Renal pelvis (tissue), 4 donors: ENCODE data around the gene GH1. TPM values are rescaled to one million over a fixed set of nuclear protein-coding genes. Genes with fewer than 3 reads are reported as not detected.
"Not testable (repeated sequence)": the region's sequence is repeated elsewhere in the genome, so short reads cannot be mapped to it uniquely, and the experiment has no call there.

Experiments used
- DNase-seq: peaks from one replicate; pipeline ENCODE4 v3.0.0-alpha.2; 2013
- polyA plus RNA-seq, 3 donors: library from polyadenylated mRNA; unstranded; fragments of 120-200 nt; gene quantifications; one replicate each; pipeline ENCODE4 v1.2.1, GENCODE V29; 2013; ENCODE audit not compliant: insufficient read length in 3 of 3

The GH1 gene
- polyA plus RNA-seq, 3 donors = 0.16 TPM; not detected in 2

DNA sequence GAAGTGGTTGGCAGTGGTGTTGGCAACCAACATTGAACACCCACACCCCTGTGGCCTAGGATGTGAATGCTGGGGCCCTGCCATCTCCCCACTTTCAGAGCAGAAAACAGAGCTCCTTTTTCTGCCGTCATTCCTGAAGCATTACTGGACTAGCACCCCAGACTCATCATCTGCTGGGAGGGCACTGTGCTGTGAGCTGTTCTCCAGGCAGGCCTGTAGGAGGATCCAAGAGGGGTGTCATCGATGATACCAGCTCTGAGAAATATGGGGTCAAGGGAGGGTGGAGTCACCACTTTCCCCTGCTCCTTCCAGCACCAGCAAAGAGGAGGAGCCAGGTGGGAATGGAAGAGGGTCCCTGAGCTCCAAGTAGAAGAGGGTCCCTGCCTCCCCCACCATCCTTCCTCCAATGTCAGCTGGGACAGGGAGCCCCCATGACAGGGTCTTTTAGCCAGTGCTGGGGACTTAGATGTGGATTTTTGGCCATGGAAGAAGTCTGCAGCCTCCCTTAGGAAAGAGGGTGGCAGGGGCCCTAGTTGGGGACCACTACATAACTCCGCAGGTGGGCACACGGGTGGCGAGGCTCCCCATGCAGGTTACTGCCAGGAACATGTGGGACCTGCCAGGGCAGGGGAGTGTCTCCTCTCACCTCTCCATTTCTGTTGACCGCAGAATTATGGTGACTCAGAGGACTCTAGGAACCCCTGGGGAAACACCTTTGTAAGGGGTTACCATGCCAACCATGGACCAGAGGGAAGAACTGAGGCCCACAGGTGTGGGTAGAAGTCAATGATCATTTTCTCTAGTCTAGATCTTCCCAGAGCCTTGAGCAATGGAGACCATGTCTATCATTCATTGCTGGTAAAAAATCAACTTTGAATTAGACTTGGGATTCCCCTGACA lies 19.5 kb downstream of the GH1 start:
- not testable (repeated sequence) for DNase-seq

DNA sequence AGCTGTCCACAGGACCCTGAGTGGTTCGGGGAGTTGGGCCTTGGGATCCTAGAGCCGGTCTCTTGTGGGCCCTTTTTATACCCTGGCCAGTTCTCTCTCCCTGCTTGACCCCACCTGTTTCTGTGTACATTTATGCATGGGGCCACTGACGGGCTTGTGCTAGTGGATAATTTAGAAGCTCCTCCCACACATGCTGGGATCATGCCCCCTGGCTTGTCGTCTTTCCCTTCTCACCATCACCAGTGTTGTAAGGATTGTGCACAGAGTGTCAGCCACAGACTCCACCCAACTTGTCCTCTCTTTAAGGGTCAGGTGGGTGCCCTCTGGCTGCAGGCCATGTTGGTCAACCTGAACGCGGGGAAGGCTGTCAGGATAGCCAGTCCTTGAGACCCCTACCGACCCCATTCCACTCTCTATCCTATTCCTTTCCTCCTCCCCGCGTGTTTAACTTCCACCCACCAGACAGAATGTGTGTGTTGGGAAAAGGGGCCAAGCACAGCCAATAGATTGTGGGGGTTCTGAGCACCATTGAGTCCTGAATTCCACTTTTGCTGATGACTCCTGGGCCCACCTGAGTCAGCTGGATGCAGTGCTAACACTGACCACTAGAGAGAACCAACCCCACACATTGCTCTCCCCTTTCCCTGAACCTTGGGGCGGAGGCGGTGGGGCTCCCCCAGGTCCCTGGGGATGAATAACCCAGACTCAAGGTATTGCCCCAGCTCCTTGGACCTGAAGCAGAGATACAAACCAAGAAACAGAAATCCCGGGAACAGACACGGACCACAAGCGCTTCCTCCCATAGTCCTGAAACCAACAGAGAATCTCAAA lies 21.9 kb downstream of the GH1 start, which contains the start of gene CSH1:
Gene CSH1 (minus strand): TSS at position 51 of the 831 bp plus-strand sequence. CDS start 63 bp downstream, outside the sequence.
- DNase-seq = not testable (repeated sequence)

DNA sequence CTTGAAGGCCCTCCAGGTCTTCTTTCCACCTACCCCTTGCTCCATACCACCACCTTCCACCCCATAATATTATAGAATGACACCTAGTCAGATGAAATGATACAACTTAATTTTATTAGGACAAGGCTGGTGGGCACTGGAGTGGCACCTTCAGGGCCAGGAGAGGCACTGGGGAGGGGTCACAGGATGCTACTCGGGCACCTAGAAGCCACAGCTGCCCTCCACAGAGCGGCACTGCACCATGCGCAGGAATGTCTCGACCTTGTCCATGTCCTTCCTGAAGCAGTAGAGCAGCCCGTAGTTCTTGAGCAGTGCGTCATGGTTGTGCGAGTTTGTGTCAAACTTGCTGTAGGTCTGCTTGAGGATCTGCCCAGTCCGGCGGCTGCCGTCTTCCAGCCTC lies 23.8 kb downstream of the GH1 start:
- not testable (repeated sequence) for DNase-seq

DNA sequence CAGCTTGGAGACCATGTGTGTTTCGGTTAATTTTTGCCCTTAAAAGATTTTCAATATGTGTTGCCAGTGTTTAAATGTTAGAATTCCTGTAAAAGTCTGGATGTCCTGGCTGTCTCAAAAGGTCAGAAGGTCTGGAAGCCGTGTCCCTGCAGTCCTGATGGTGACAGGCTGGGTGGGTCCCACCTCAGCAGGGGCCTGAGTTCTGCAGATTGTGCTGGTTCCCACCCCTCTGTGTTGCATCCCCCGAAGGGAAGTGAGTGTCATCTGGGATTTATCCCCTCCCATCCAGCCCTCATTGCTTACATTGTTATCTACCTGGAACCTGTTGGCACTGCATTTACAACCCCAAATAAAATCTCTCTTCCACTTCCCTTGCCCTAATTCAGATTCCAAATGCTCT lies 24.6 kb downstream of the GH1 start:
- not testable (repeated sequence) for DNase-seq

DNA sequence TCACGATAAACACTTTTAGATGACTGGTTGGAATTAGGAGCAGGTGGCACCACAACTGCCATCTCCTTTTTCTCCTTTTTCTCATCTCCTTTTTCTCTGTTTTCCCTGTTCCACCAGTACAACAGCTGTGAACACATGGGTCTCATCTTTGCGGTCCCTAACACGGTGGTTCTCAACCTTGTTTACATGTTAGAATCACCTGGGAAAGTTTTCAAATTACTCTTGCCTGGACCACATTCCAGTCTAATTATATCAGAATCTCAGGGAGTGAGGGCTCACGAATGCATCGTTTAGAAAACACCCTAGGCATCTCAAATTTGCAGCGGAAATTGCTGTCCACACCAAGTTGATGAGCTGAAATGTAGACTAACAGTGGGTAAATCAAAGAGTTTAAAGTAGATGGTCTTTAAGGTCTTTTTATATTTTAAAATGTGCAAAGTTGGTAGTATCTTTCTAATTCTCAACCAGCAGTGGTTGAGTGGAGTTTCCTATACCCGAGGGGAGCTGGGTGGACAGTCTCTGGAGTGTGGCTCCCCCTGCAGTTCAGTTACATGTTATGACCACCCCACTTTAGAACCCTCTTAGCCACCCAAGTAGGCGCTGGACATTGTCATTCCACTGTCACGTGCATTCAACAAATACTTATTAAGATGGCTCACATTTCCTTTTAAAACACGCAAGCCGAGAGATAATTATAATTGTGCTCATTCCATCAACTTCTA lies 26.2 kb downstream of the GH1 start:
- DNase-seq = not testable (repeated sequence)

DNA sequence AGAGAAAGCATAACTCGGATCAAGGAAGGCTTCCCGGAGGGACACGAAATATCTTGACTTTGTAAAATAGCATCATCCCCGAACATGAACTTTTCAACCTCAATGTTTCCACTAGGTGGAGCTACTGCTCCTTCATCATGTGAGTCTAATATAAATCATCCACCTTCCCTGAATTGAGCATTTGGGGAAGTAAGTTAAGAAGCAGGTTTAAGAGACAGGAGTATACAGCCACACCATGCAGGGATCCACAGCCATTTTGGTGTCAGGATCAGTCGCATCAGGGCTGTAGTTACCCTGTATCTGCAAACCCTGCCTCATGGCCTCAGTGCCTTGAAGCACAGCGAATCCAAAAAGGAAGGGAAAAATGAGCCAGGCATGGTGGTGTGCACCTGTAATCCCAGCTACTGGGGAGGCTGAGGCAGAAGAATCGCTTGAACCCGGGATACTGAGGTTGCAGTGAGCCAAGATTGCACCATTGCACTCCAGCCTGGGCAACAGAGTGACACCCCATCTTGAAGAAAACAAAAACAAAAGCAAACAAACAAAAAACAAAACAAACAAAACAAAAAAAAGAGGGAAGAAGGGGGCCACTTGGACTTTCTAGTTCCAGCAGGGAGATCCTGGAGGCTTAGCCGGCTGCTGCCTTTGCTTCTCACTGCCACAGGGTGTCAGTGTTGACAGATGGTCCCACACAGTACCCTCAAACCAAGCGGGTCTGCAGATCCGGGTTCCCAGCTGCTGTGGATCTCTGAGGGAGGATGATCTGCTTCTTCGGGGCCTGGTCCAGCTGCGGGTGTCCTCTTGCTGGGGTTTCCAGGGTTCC lies 29.4 kb downstream of the GH1 start:
- DNase-seq = not testable (repeated sequence)

DNA sequence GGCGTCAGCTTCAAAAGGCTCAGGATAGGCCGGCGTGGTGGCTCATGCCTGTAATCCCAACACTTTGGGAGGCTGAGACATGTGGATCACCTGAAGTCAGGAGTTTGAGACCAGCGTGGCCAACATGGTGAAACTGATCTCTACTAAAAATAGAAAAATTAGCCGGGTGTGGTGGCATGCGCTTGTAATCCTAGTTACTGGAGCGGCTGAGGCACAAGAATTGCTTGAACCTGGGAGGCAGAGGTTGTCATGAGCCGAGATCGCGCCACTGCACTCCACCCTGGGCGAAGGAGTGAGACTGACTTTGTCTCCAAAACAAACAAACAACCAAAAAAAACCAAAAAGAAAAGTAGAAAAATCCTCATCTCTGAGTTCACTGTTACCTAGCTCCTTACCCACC lies 33.5 kb downstream of the GH1 start:
- not testable (repeated sequence) for DNase-seq

DNA sequence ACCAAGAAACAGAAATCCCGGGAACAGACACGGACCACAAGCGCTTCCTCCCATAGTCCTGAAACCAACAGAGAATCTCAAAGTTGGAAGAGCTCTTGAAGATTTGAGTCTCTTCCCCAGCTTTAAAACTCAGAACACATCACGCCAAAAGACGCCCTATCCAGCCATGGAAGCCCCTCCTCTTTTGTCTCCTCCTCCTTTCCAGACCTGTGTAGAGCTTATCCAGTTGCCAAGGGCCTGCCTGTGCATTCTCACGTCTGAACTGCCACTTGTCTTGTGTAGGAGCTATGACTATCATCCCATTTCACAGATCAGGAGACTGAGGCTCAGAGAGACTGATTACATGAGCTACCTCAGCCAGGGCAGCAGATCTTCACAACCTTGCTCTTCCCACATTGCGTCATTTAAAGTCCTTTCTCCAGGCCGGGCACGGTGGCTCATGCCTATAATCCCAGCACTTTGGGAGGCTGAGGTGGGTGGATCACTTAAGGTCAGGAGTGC lies 36.0 kb downstream of the GH1 start:
- DNase-seq = not testable (repeated sequence)

DNA sequence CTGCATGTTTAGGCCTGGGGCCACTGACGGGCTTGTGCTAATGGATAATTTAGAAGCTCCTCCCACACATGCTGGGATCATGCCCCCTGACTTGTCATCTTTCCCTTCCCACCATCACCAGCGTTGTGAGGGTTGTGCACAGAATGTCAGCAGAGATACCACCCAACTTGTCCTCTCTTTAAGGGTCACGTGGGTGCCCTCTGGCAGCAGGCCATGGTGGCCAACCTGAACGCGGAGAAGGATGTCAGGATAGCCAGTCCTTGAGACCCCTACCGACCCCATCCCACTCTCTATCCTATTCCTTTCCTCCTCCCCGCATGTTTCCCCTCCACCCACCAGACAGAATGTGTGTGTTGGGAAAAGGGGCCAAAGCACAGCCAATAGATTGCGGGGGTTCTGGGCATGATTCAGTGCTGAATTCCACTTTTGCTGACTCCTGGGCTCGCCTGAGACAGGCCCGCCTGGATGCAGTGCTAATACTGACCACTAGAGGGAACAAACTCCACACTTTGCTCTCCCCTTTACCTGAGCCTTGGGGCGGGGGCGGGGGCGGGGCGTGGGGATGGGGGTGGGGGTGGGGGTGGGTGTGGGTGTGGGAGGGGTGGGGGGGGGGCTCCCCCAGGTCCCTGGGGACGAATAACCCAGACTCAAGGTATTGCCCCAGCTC lies 36.6 kb downstream of the GH1 start, which contains the start of gene GH2:
Gene GH2 (minus strand): TSS at position 10 of the 667 bp plus-strand sequence. CDS start 143 bp downstream, outside the sequence.
- peak; percentile 21 for DNase-seq

DNA sequence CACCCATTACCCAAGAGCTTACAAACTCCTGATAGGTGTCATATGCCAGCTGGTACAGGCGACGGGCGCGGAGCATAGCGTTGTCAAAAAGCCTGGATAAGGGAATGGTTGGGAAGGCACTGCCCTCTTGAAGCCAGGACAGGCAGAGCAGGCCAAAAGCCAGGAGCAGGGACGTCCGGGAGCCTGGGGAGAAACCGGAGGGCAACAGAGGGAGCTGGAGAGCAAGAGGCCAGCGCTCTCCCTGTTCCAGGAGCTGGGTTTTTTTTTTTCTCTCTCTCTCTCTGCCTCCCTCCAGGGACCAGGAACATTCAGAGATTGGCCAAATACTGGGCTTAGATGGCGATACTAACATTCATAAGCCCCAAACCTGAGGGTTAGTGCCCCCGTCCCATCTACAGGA lies 37.3 kb downstream of the GH1 start:
- not testable (repeated sequence) for DNase-seq

DNA sequence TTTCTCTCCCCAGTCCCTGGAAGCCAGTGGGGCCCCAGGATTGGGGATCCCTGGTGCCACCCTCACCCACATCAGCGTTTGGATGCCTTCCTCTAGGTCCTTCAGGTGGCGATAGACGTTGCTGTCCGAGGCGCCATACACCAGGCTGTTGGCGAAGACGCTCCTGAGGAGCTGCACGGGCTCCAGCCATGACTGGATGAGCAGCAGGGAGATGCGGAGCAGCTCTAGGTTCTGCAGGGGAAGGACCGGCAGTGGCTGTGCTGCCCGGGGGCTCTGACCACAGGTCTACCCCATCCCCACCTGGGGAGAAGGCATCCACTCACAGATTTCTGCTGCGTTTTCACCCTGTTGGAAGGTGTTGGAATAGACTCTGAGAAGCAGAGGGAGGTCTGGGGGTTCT lies 37.9 kb downstream of the GH1 start:
- DNase-seq = no peak

DNA sequence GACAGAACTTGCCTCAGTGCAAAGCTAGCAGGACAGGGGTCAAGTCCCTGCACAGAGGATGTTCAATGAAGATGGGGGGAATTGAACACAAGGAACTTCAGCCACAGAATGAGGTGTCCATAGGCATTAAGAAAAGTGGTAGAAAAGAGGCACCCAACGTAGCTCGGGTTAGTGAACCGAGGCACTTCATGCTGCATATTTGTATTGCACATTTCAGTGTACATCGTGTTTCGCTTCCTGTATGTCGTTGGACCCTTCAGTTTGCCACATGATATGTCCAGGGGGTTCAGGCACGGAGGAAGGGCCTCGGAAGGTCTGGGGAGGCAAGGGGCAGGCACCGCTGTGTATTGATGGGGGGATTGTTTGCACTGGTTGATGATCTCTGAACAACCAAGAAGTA lies 40.2 kb downstream of the GH1 start:
- not testable (repeated sequence) for DNase-seq

DNA sequence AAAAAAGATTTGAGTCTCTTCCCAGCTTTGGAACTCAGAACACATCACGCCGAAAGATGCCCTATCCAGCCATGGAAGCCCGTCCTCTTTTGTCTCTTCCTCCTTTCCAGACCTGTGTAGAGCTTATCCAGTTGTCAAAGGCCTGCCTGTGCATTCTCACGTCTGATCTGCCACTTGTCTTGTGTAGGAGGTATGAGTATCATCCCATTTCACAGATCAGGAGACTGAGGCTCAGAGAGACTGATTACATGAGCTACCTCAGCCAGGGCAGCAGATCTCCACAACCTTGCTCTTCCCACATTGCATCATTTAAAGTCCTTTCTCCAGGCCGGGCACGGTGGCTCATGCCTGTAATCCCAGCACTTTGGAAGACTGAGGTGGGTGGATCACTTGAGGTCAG lies 43.9 kb downstream of the GH1 start:
- not testable (repeated sequence) for DNase-seq

DNA sequence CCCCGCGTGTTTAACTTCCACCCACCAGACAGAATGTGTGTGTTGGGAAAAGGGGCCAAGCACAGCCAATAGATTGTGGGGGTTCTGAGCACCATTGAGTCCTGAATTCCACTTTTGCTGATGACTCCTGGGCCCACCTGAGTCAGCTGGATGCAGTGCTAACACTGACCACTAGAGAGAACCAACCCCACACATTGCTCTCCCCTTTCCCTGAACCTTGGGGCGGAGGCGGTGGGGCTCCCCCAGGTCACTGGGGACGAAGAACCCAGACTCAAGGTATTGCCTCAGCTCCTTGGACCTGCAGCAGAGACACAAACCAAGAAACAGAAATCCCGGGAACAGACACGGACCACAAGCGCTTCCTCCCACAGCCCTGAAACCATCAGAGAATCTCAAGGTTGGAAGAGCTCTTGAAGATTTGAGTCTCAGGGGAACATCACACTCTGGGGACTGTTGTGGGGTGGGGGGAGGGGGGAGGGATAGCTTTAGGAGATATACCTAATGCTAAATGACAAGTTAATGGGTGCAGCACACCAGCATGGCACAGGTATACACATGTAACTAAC lies 44.5 kb downstream of the GH1 start:
- not testable (repeated sequence) for DNase-seq

DNA sequence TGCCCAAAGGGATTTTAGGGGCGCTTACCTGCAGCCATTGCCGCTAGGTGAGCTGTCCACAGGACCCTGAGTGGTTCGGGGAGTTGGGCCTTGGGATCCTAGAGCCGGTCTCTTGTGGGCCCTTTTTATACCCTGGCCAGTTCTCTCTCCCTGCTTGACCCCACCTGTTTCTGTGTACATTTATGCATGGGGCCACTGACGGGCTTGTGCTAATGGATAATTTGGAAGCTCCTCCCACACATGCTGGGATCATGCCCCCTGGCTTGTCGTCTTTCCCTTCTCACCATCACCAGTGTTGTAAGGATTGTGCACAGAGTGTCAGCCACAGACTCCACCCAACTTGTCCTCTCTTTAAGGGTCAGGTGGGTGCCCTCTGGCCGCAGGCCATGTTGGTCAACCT lies 45.1 kb downstream of the GH1 start, which contains the start of gene CSH2:
Gene CSH2 (minus strand): TSS at position 101 of the 400 bp plus-strand sequence. CDS start 63 bp downstream, at position 38.
- DNase-seq = not testable (repeated sequence)

DNA sequence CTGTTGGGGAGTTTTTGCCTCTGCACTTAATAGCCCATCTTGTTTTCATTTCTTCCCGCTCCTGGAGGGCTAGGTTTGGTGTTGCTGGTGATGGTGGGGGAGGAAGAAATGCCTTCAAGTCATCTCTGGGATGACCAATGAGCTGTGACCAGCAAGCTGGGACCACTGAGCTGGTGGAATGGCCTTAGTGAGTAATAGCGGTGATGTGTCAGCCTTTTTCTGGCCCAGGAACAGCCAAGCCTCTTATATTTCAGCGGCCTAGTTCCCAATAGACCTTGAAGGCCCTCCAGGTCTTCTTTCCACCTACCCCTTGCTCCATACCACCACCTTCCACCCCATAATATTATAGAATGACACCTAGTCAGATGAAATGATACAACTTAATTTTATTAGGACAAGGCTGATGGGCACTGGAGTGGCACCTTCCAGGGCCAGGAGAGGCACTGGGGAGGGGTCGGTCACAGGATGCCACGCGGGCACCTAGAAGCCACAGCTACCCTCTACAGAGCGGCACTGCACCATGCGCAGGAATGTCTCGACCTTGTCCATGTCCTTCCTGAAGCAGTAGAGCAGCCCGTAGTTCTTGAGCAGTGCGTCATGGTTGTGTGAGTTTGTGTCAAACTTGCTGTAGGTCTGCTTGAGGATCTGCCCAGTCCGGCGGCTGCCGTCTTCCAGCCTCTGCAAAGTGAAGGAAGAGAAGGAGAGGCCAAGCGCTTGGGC lies 46.8 kb downstream of the GH1 start:
- not testable (repeated sequence) for DNase-seq

DNA sequence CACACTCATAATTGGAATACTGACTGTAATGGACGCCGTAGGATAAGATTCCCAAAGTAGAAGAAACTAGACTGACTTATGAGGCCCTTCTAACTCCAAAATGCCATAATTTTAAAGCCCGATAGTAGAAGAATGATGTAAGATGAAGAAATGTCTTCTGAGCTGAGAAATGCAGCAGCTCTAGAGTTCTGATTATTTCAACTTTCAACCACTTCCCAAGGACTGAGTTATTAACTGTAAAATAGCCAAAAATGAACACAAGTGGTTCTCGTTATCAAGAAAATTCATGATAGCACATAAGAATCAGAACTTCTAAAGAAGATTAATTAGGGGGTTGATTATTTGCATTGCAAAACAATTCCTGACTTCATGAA lies 48.4 kb downstream of the GH1 start:
- DNase-seq = not testable (repeated sequence)

DNA sequence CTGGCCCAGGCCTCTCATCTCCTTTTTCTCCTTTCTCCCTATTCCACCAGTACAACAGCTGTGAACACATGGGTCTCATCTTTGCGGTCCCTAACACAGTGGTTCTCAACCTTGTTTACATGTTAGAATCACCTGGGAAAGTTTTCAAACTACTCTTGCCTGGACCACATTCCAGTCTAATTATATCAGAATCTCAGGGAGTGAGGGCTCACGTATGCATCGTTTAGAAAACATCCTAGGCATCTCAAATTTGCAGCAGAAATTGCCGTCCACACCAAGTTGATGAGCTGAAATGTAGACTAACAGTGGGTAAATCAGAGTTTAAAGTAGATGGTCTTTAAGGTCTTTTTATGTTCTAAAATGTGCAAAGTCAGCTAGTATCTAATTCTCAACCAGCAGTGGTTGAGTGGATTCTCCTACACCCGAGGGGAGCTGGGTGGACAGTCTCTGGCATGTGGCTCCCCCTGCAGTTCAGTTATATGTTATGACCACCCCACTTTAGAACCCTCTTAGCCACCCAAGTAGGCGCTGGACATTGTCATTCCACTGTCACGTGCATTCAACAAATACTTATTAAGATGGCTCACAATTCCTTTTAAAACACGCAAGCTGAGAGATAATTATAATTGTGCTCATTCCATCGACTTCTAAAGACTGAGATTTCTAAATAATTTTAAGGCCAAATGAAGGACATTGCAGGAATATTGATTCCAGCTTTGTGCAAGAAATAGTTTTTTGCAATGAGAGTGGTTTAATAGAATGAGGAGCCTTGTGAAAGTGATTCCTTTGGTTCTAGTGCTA lies 48.9 kb downstream of the GH1 start:
- not testable (repeated sequence) for DNase-seq
